Measurements from ENCODE around the gene ABAT.

The ABAT gene

DNA sequence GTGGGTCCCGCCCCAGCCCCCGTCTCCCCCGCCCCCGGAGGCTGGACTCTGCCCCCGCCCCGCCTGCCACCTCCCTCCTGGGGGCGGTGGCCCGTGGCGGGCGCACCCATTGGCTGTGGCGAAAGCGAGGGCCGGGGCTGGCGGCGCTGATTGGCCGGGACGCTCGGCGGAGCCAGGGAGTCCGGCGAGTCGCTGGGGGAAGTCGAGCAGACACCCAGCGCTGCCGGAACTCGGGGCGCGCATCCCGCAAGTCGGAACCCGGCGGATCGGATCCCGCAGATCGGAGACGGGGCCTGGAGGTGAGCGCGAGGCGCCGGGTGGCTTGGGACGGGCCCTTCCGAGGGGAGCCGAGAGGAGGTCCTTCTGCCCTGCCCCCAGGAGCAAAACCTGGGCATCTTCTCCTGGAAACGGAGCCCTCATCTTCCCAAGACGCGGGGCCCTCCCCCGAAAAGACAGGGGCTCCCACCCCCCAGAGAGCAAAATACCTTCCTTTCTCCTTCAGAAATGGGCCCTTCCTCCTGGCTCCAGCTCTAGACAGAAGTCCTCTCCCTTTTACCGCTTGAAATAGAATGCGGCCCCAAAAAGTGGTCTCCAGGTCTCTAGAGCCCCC, at the start of gene ABAT:
TSS of gene ABAT (plus strand) at position 205 of the 610 bp plus-strand sequence. CDS start 61,123 bp downstream, outside the sequence.
- Histone ChIP-seq H3K4me3 (ENCODE audit: low read length) (peak within 1 kb of the TSS; percentile 88), H3K36me3 (ENCODE audit: control insufficient read depth, insufficient read depth, low read length) (no peaks in the 10 kb centered on the region), H3K27me3 (ENCODE audit: control insufficient read depth, insufficient read depth, low read length) (no peaks in the 10 kb centered on the region), H3K9ac (ENCODE audit: low read length) (peak within 1 kb of the TSS; percentile 49), H3K27ac (ENCODE audit: low read depth, low read length) (no peak within 1 kb of the TSS), H3K4me1 (ENCODE audit: control insufficient read depth, insufficient read depth, low read length) (peaks cover 4% of the 10 kb centered on the region)

DNA sequence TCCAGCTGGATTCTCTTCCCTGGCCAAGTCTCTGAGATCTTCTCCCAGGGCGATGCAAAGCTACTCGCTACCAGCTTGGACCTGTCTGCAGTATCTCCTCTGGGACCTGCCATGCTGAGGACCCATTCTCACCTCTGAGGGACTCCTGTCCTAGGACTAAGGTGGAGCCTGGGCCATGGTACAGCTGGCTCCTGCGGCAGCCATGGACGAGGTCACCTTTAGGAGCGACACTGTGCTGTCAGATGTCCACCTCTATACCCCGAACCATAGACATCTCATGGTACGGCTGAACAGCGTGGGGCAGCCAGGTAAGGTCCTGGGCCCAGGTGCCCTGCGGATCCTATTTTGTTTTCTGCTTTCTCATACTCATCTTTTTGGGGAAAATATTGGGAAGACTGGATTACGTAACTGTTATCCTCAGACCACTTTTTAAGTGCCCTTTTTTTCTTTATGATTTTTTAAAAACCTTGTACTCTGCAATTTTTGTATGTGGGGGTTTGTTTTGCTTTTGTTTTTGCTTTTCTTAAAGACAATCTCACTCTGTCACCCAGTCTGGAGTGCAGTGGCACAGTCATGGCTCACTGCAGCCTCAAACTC, 48.8 kb upstream of the ABAT start:
- Histone ChIP-seq H3K27ac (ENCODE audit: low read depth, low read length) (no peak overlapping the region), H3K36me3 (ENCODE audit: control insufficient read depth, insufficient read depth, low read length) (peaks cover 34% of the 10 kb centered on the region), H3K27me3 (ENCODE audit: control insufficient read depth, insufficient read depth, low read length) (no peaks in the 10 kb centered on the region)

DNA sequence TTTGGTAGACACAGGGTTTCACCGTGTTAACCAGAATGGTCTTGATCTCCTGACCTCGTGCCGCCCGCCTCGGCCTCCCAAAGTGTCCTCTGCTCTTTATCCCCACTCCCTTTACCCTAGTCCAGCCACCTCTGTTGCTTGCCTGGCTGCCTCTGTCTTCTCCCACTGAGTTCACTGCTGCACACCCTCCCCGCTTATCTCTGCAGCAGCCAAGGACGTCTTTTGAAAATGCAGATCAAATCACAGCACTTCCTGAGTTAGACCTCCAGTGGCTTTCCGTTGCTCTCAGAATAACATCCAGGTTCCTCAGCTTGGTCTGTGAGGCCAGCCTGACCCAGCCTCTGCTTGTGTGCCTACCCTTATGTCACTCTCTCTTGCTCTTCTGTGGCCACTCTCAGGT, 47.5 kb upstream of the ABAT start:
- Histone ChIP-seq H3K4me1 (ENCODE audit: control insufficient read depth, insufficient read depth, low read length) (no peaks in the 10 kb centered on the region), H3K4me3 (ENCODE audit: low read length) (no peak overlapping the region), H3K36me3 (ENCODE audit: control insufficient read depth, insufficient read depth, low read length) (peaks cover 38% of the 10 kb centered on the region), H3K27me3 (ENCODE audit: control insufficient read depth, insufficient read depth, low read length) (no peaks in the 10 kb centered on the region), H3K27ac (ENCODE audit: low read depth, low read length) (no peak overlapping the region), H3K9ac (ENCODE audit: low read length) (no peak overlapping the region)

More for the DNA sequence above, 48.8 kb upstream of the ABAT start:
- no peak overlapping the region for H3K4me3 ChIP-seq (ENCODE audit: low read length)
- no peak overlapping the region for H3K9ac ChIP-seq (ENCODE audit: low read length)
- H3K4me1 ChIP-seq (ENCODE audit: control insufficient read depth, insufficient read depth, low read length), result no peaks in the 10 kb centered on the region

DNA sequence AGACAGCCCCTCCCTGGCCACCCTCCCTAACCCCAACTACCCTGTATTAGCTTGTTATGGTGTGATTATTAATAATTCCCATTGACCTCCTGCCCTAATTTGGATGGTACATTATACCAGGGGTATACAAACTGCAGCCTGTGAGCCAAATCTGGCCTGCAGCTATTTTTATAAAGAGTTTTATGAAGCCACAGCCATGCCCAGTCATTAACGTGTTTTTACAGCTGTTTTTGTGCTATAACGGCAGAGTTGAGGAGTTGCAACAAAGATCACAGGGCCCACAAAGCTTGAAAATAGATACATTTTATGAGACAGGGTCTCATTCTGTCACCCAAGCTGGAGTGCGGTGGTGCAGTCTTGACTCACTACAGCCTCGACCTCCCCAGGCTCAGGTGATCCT, 47.0 kb upstream of the ABAT start:
- Histone ChIP-seq H3K36me3 (ENCODE audit: control insufficient read depth, insufficient read depth, low read length) (peaks cover 41% of the 10 kb centered on the region), H3K27ac (ENCODE audit: low read depth, low read length) (no peak overlapping the region), H3K4me3 (ENCODE audit: low read length) (no peak overlapping the region), H3K4me1 (ENCODE audit: control insufficient read depth, insufficient read depth, low read length) (no peaks in the 10 kb centered on the region), H3K9ac (ENCODE audit: low read length) (no peak overlapping the region), H3K27me3 (ENCODE audit: control insufficient read depth, insufficient read depth, low read length) (no peaks in the 10 kb centered on the region)

DNA sequence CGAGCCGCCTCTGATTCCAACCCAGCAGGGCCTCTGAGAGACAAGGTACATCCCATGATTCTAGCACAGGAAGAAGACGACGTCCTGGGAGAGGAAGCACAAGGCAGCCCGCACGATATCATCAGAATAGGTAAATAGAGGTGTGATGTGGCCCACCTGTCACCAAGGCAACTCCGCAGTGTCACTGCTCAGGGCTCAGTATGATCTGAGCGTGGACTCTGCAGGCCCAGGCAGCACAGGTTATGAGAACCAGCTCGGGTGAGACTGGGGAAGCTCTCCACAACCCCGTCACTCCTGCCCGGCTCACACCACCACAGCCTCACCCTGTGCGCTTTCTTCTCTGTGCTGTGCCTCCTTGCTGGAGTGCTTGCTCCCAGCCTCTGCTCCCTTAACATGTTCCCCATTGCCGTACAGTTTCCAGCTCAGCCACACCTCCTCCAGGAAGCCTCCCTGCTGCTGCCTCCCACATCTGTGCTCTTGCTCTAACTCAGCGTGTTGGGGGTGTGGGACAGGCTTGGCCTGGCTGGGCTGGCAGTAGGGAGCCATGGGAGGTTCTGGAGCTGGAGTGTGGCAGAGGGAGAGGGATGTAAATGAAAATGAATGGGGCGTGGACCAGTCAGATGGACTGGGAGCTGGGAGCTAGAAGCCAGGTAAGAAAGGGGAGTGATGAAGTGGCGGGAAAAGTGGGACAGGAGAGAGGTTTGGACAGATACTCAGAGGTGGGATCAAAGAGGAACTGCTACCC, 45.3 kb upstream of the ABAT start:
- H3K4me1 ChIP-seq (ENCODE audit: control insufficient read depth, insufficient read depth, low read length), result no peaks in the 10 kb centered on the region
- H3K27ac ChIP-seq (ENCODE audit: low read depth, low read length), result no peak overlapping the region
- no peak overlapping the region for H3K9ac ChIP-seq (ENCODE audit: low read length)
- H3K4me3 ChIP-seq (ENCODE audit: low read length), result no peak overlapping the region
- no peaks in the 10 kb centered on the region for H3K27me3 ChIP-seq (ENCODE audit: control insufficient read depth, insufficient read depth, low read length)
- peaks cover 54% of the 10 kb centered on the region for H3K36me3 ChIP-seq (ENCODE audit: control insufficient read depth, insufficient read depth, low read length)

DNA sequence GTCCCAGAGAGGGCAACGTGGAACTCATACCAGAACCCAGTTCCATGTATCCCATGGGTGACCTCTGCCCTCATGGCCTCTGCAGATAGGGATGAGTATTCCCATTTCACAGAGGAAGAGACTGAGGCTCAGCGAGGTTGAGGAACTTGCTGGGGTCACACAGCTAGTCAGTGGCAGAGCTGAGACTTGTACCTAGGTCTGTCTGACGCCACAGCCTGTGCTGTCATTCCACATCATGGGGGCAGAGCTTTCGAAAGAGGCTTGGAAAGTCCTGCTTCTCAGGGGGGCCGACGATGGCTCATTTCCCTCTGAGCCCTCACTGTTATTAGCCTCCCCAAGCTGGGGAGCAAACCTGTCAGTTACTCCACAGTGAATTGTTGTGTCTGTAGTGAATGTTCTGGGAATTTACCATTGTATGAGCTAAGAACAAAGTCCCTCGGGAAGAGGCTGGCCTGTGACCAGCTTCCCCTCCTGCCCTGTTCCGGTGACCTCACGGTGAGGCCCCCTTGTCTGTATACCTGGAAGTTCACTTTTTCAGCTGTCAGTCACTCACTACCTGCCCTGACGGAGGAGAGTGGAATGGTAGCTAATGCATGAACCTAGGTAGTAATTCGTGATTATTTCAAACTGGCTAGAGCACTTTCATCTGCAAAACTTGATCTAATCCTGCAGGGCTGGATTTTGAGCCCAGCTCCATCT, 44.0 kb upstream of the ABAT start:
- peaks cover 60% of the 10 kb centered on the region for H3K36me3 ChIP-seq (ENCODE audit: control insufficient read depth, insufficient read depth, low read length)
- H3K4me1 ChIP-seq (ENCODE audit: control insufficient read depth, insufficient read depth, low read length), result no peaks in the 10 kb centered on the region
- no peak overlapping the region for H3K9ac ChIP-seq (ENCODE audit: low read length)
- H3K27me3 ChIP-seq (ENCODE audit: control insufficient read depth, insufficient read depth, low read length), result no peaks in the 10 kb centered on the region
- no peak overlapping the region for H3K27ac ChIP-seq (ENCODE audit: low read depth, low read length)
- H3K4me3 ChIP-seq (ENCODE audit: low read length), result no peak overlapping the region

DNA sequence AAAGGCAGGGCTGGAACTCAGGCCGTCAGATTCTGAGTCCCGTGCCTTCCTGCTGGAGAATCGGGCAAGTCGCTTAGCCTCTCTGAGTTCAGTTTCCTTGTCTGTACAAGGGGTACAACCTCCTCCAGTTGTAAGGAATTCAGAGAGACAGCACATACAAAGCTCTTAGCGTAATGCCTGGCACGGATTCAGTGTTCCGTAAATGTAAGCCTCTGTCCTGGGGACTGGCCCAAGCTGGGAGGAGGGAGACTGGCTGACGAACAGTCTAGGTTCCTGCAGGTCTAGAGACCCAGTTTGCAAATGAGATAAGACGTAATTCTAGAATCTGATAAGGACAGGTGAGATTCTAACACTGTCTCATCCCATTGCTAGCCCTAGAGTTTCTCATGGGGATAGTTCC, 43.0 kb upstream of the ABAT start:
- Histone ChIP-seq H3K27ac (ENCODE audit: low read depth, low read length) (no peak overlapping the region), H3K4me1 (ENCODE audit: control insufficient read depth, insufficient read depth, low read length) (no peaks in the 10 kb centered on the region), H3K9ac (ENCODE audit: low read length) (no peak overlapping the region), H3K4me3 (ENCODE audit: low read length) (no peak overlapping the region), H3K36me3 (ENCODE audit: control insufficient read depth, insufficient read depth, low read length) (peaks cover 58% of the 10 kb centered on the region), H3K27me3 (ENCODE audit: control insufficient read depth, insufficient read depth, low read length) (no peaks in the 10 kb centered on the region)

DNA sequence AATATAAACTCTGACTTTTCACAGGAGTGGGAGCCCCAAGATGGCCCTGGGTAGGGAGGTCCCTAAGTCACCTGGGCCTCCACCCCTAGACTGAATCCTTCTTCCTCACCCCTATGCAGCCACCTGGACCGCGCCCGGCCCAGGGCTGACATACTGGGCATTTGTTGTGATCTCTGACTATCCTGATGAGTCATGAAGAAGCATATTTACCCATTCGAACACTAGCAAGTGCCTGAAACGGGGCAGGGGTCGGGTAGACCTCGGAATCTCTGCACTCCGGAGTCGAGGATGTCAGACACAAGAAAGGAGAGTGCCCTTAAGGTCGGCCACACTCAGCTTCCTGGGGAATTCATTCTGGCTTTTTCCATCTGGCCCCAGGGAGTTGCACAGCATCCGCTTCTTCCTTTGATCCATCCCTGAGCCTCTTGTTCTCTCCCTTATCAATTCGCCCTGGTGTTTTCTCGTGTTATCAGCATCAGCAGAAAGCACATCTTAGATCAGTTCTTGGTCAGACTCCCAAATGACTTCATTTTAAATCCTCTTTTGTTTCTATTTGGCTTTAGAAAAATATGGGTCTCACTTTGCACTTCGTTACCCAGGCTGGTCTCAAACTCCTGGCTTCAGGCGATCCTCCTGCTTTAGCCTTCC, 42.5 kb upstream of the ABAT start:
- Histone ChIP-seq H3K4me3 (ENCODE audit: low read length) (no peak overlapping the region), H3K36me3 (ENCODE audit: control insufficient read depth, insufficient read depth, low read length) (peaks cover 57% of the 10 kb centered on the region), H3K9ac (ENCODE audit: low read length) (no peak overlapping the region), H3K27ac (ENCODE audit: low read depth, low read length) (no peak overlapping the region), H3K4me1 (ENCODE audit: control insufficient read depth, insufficient read depth, low read length) (no peaks in the 10 kb centered on the region), H3K27me3 (ENCODE audit: control insufficient read depth, insufficient read depth, low read length) (no peaks in the 10 kb centered on the region)

DNA sequence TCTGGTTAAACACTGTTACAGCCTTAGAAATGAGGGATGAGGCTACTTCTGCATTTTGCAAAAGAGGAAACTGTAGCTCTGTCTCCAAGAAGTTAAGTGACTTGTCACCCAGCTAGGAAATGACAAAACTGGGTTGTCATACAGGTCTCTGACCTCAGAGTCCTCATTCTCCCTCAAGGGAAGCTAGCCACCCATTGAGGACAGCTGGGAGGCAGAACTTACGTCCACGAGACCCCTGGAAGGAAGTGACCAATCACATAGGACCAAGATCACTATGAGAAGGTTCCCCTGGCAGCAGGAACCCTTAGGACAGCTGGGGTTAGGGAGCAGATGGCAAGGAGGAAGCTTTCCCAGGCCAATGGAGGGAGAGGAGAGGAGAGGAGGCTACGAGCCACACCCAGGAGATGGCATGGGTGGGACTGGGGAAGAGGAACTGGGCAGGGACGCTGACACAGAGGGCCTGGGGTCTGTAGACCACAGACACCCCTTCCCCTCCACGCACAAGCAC, 41.7 kb upstream of the ABAT start:
- H3K36me3 ChIP-seq (ENCODE audit: control insufficient read depth, insufficient read depth, low read length), result peaks cover 57% of the 10 kb centered on the region
- no peak overlapping the region for H3K4me3 ChIP-seq (ENCODE audit: low read length)
- H3K9ac ChIP-seq (ENCODE audit: low read length), result no peak overlapping the region
- H3K4me1 ChIP-seq (ENCODE audit: control insufficient read depth, insufficient read depth, low read length), result no peaks in the 10 kb centered on the region
- H3K27ac ChIP-seq (ENCODE audit: low read depth, low read length), result no peak overlapping the region
- H3K27me3 ChIP-seq (ENCODE audit: control insufficient read depth, insufficient read depth, low read length), result no peaks in the 10 kb centered on the region

DNA sequence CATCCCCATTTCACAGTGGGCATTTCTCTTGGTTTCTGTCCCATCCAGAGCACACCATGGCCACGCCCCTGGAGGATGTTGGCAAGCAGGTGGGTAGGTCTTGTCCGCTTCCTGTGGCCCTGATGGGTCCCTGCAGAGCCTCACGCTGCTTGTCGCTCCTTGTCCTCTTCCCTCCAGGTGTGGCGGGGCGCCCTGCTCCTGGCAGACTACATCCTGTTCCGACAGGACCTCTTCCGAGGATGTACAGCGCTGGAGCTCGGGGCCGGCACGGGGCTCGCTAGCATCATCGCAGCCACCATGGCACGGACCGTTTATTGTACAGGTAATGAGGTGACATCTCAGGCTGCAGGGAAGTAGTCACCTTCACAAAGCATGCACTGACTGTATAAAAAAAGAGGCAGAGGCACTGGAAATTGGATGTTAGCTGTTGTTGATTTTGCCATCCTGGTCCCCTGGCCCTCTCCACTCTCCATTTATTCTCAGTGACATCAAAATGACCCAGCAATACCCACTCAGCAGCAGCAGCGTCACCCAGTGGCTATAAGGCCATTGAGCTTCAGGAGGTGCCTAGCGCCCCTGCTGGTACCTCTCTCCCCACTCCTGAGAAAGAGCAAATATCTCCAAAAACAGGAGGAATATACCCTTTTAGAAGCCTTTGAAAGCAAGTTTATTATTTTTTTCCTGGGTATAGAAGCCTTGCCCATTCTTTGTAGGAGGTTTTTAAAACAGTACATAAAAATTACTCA, 39.3 kb upstream of the ABAT start:
- H3K27me3 ChIP-seq (ENCODE audit: control insufficient read depth, insufficient read depth, low read length), result no peaks in the 10 kb centered on the region
- H3K4me1 ChIP-seq (ENCODE audit: control insufficient read depth, insufficient read depth, low read length), result no peaks in the 10 kb centered on the region
- H3K36me3 ChIP-seq (ENCODE audit: control insufficient read depth, insufficient read depth, low read length), result peaks cover 59% of the 10 kb centered on the region
- no peak overlapping the region for H3K9ac ChIP-seq (ENCODE audit: low read length)
- H3K4me3 ChIP-seq (ENCODE audit: low read length), result no peak overlapping the region
- H3K27ac ChIP-seq (ENCODE audit: low read depth, low read length), result no peak overlapping the region

DNA sequence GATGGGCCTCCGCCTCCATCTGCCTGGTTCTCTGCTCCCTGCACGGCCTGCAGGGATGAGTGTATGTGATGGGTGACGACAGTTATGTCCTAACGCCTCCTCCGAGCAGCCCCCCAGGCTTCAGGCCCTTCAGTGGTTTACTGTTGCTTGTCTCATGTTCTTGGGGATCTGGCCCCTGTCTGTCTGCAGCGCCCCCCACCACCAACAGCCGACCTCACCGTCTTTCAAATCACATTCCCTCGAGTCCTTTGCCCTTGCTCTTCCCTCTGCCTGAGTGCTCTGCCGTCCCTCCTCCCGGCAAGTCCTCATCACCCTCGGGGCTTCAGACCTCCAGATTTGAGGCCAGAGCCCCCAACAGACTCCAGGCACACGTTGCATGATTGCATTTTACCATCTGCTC, 34.7 kb upstream of the ABAT start:
- Histone ChIP-seq H3K4me3 (ENCODE audit: low read length) (no peak overlapping the region), H3K9ac (ENCODE audit: low read length) (no peak overlapping the region), H3K27me3 (ENCODE audit: control insufficient read depth, insufficient read depth, low read length) (no peaks in the 10 kb centered on the region), H3K4me1 (ENCODE audit: control insufficient read depth, insufficient read depth, low read length) (no peaks in the 10 kb centered on the region), H3K27ac (ENCODE audit: low read depth, low read length) (no peak overlapping the region), H3K36me3 (ENCODE audit: control insufficient read depth, insufficient read depth, low read length) (peaks cover 59% of the 10 kb centered on the region)

All from rectal smooth muscle tissue (tissue), 1 donor.